Measurements from ENCODE around the gene RPL10. TPM values are rescaled to one million over a fixed set of nuclear protein-coding genes. Genes with fewer than 3 reads are reported as not detected.

The RPL10 gene
- total and polyA plus RNA-seq, 9 donors: 5,887 to 7,222 (median 5,979) TPM

DNA sequence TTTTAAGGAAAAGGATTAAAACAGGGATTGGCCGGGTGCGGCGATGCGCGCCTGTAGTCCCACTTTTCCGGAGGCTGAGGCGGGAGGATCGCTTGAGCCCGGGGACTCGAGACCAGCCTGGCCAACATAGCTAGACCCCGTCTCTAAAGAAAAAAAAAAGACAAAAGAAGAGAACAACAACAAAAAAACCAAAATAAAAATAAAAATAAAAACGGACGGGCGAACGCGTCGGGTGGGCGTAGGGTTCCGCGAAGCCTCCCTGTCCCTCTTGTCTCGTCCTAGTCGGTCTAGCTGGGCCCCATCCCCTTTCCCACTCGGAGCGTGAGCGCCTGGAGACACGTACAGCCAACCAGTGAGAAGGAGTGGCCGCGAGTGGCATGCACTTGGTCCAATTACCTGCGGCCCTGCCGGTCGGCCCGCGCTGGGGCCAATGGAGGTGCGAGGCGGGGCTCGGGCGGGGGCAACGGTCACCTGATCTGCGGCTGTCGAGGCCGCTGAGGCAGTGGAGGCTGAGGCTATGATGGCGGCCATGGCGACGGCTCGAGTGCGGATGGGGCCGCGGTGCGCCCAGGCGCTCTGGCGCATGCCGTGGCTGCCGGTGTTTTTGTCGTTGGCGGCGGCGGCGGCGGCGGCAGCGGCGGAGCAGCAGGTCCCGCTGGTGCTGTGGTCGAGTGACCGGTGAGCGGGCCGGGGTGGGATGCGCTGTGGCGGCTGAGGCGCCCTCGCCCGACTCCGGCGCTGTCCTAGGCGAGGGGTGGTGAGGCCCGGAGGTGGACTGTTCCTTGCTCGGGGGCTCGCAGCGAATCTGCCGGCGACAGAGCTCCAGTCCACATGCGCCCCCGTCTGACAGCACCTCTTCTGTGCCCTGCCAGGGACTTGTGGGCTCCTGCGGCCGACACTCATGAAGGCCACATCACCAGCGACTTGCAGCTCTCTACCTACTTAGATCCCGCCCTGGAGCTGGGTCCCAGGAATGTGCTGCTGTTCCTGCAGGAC is 30.3 kb downstream of the RPL10 start, which contains the start of gene ATP6AP1:
Gene ATP6AP1 (plus strand): TSS at position 502 of the 996 bp plus-strand sequence. CDS start 16 bp downstream, at position 518.
- WGBS (ENCODE audit: insufficient coverage): 33% methylated on average over 68 of the region's 87 CpGs
- H3K27ac ChIP-seq (ENCODE audit: low read length): peak within 1 kb of the TSS; percentile 60
- H3K4me1 ChIP-seq (ENCODE audit: control insufficient read depth, insufficient read depth, low read length): peaks cover 15% of the 10 kb centered on the region
- no peaks in the 10 kb centered on the region for H3K9me3 ChIP-seq (replicated peaks; ENCODE audit: control insufficient read depth, low read depth, low read length)
- peak; percentile 98 for DNase-seq
- peak within 1 kb of the TSS; percentile 57 for H3K4me3 ChIP-seq (ENCODE audit: low read length)
- H3K27me3 ChIP-seq (ENCODE audit: control insufficient read depth, insufficient read depth, low read length): no peaks in the 10 kb centered on the region
- H3K36me3 ChIP-seq (ENCODE audit: control insufficient read depth, insufficient read depth, low read length): peaks cover 21% of the 10 kb centered on the region

GRCh38 chrX:154429711-154430110 is 31.5 kb downstream of the RPL10 start:
- Histone ChIP-seq H3K4me3 (ENCODE audit: low read length) (no peak overlapping the region), H3K27ac (ENCODE audit: low read length) (no peak overlapping the region)
- 82% methylated on average over 1 of the region's 2 CpGs for WGBS (ENCODE audit: insufficient coverage)

DNA sequence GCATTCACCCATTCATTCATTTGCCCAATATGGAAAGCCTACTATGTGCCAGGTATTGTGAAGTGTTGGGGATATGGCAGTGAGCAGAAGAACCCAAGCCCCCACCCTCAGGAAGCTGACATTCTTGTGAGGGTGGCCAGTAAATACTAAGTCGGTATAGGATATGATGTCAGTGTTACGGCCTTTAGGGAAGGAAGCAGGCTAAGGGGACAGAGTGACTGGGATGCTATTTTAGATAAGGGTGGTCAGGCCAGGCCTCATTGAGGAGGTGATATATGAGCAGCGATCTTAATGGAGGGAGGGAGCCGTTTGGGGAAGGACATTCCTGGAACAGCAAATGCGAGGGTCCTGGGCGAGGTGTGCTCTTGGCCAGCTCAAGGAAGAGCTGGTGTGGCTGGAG is 32.3 kb downstream of the RPL10 start:
- Histone ChIP-seq H3K4me3 (ENCODE audit: low read length) (no peak overlapping the region), H3K36me3 (ENCODE audit: control insufficient read depth, insufficient read depth, low read length) (peaks cover 40% of the 10 kb centered on the region), H3K9me3 (replicated peaks; ENCODE audit: control insufficient read depth, low read depth, low read length) (no peaks in the 10 kb centered on the region), H3K4me1 (ENCODE audit: control insufficient read depth, insufficient read depth, low read length) (peaks cover 15% of the 10 kb centered on the region), H3K27me3 (ENCODE audit: control insufficient read depth, insufficient read depth, low read length) (no peaks in the 10 kb centered on the region), H3K27ac (ENCODE audit: low read length) (no peak overlapping the region)
- 83% methylated on average over 6 of the region's 6 CpGs for WGBS (ENCODE audit: insufficient coverage)
- no peak for DNase-seq

More at GRCh38 chrX:154429711-154430110, 31.5 kb downstream of the RPL10 start:
- Histone ChIP-seq H3K27me3 (ENCODE audit: control insufficient read depth, insufficient read depth, low read length) (no peaks in the 10 kb centered on the region), H3K36me3 (ENCODE audit: control insufficient read depth, insufficient read depth, low read length) (peaks cover 32% of the 10 kb centered on the region), H3K4me1 (ENCODE audit: control insufficient read depth, insufficient read depth, low read length) (peaks cover 15% of the 10 kb centered on the region), H3K9me3 (replicated peaks; ENCODE audit: control insufficient read depth, low read depth, low read length) (no peaks in the 10 kb centered on the region)
- DNase-seq: no peak

GRCh38 chrX:154430916-154431315 is 32.7 kb downstream of the RPL10 start:
- no peak overlapping the region for H3K4me3 ChIP-seq (ENCODE audit: low read length)
- no peaks in the 10 kb centered on the region for H3K27me3 ChIP-seq (ENCODE audit: control insufficient read depth, insufficient read depth, low read length)
- H3K4me1 ChIP-seq (ENCODE audit: control insufficient read depth, insufficient read depth, low read length): peaks cover 15% of the 10 kb centered on the region
- 52% methylated on average over 3 of the region's 7 CpGs for WGBS (ENCODE audit: insufficient coverage)
- H3K27ac ChIP-seq (ENCODE audit: low read length): no peak overlapping the region
- peaks cover 44% of the 10 kb centered on the region for H3K36me3 ChIP-seq (ENCODE audit: control insufficient read depth, insufficient read depth, low read length)
- no peak for DNase-seq
- no peaks in the 10 kb centered on the region for H3K9me3 ChIP-seq (replicated peaks; ENCODE audit: control insufficient read depth, low read depth, low read length)

GRCh38 chrX:154431341-154431740 is 33.2 kb downstream of the RPL10 start:
- Histone ChIP-seq H3K4me3 (ENCODE audit: low read length) (no peak overlapping the region), H3K36me3 (ENCODE audit: control insufficient read depth, insufficient read depth, low read length) (peaks cover 47% of the 10 kb centered on the region), H3K27me3 (ENCODE audit: control insufficient read depth, insufficient read depth, low read length) (no peaks in the 10 kb centered on the region), H3K4me1 (ENCODE audit: control insufficient read depth, insufficient read depth, low read length) (peaks cover 19% of the 10 kb centered on the region), H3K9me3 (replicated peaks; ENCODE audit: control insufficient read depth, low read depth, low read length) (no peaks in the 10 kb centered on the region), H3K27ac (ENCODE audit: low read length) (no peak overlapping the region)
- DNase-seq: peak; percentile 41
- WGBS (ENCODE audit: insufficient coverage): no CpG with 5 or more reads among the region's 5 CpGs

GRCh38 chrX:154432210-154432609 is 34.0 kb downstream of the RPL10 start:
- H3K4me3 ChIP-seq (ENCODE audit: low read length): no peak overlapping the region
- H3K27ac ChIP-seq (ENCODE audit: low read length): no peak overlapping the region
- no peak for DNase-seq
- no peaks in the 10 kb centered on the region for H3K27me3 ChIP-seq (ENCODE audit: control insufficient read depth, insufficient read depth, low read length)
- H3K9me3 ChIP-seq (replicated peaks; ENCODE audit: control insufficient read depth, low read depth, low read length): no peaks in the 10 kb centered on the region
- peaks cover 47% of the 10 kb centered on the region for H3K36me3 ChIP-seq (ENCODE audit: control insufficient read depth, insufficient read depth, low read length)
- WGBS (ENCODE audit: insufficient coverage): 93% methylated on average over 4 of the region's 8 CpGs
- H3K4me1 ChIP-seq (ENCODE audit: control insufficient read depth, insufficient read depth, low read length): peaks cover 17% of the 10 kb centered on the region

DNA sequence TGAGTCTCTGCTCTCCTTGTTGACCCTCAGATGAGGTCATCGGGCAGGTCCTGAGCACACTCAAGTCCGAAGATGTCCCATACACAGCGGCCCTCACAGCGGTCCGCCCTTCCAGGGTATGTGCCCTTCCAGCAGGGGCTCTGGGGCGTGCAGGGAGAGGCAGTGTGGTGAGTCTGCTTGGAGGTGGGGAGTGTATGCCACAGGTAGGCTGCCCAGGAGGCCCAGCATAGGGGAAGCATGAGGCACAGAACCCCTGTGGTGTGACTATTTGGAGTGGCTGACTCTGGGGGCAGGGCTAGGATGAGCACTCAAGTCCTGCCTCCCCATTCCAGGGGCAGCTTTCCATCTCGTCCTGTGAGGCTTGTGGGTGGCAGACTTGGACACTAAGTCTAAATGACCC is 35.4 kb downstream of the RPL10 start:
- Histone ChIP-seq H3K27me3 (ENCODE audit: control insufficient read depth, insufficient read depth, low read length) (no peaks in the 10 kb centered on the region), H3K4me1 (ENCODE audit: control insufficient read depth, insufficient read depth, low read length) (peaks cover 24% of the 10 kb centered on the region), H3K36me3 (ENCODE audit: control insufficient read depth, insufficient read depth, low read length) (peaks cover 50% of the 10 kb centered on the region), H3K27ac (ENCODE audit: low read length) (no peak overlapping the region), H3K9me3 (replicated peaks; ENCODE audit: control insufficient read depth, low read depth, low read length) (peaks cover 2% of the 10 kb centered on the region), H3K4me3 (ENCODE audit: low read length) (no peak overlapping the region)
- 85% methylated on average over 7 of the region's 7 CpGs for WGBS (ENCODE audit: insufficient coverage)
- DNase-seq: no peak

DNA sequence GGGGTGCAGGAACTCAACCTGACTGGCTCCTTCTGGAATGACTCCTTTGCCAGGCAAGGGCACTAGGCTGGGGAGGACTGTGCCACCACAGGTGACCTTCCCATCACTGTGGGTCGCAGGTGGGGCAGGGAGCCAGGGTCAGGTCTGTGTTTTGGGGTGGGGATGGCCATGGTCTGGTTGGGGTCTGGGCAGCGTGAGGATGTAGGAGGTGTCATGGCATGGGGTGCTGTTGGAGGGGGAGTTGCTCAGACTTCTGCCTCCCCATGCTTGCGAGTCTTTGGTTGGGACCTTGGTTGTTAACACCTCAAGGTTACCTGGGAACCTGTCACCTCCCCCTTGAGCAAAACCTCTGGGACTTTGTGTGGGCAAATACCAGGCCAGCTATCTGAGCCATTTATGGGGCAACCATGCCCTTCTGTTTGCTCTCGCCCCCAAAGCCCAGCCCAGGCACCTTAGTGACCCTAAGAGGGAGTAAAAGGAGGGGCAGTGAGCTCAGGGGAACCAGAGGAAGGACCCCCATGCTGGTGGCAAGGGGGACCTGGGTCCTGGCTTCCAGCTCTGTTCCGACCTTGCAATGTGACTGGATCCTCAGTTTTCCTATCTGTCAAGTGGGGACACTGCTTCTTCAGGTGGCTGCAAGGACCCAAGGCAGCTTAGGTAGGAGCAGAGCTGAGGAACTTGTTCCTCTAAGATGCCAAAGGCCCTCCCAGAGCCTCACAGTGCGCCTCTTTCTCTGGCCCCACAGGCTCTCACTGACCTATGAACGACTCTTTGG is 36.4 kb downstream of the RPL10 start:
- DNase-seq: no peak
- H3K36me3 ChIP-seq (ENCODE audit: control insufficient read depth, insufficient read depth, low read length): peaks cover 58% of the 10 kb centered on the region
- peaks cover 21% of the 10 kb centered on the region for H3K4me1 ChIP-seq (ENCODE audit: control insufficient read depth, insufficient read depth, low read length)
- H3K27ac ChIP-seq (ENCODE audit: low read length): no peak overlapping the region
- no peaks in the 10 kb centered on the region for H3K27me3 ChIP-seq (ENCODE audit: control insufficient read depth, insufficient read depth, low read length)
- 83% methylated on average over 5 of the region's 7 CpGs for WGBS (ENCODE audit: insufficient coverage)
- H3K4me3 ChIP-seq (ENCODE audit: low read length): no peak overlapping the region
- H3K9me3 ChIP-seq (replicated peaks; ENCODE audit: control insufficient read depth, low read depth, low read length): peaks cover 2% of the 10 kb centered on the region

DNA sequence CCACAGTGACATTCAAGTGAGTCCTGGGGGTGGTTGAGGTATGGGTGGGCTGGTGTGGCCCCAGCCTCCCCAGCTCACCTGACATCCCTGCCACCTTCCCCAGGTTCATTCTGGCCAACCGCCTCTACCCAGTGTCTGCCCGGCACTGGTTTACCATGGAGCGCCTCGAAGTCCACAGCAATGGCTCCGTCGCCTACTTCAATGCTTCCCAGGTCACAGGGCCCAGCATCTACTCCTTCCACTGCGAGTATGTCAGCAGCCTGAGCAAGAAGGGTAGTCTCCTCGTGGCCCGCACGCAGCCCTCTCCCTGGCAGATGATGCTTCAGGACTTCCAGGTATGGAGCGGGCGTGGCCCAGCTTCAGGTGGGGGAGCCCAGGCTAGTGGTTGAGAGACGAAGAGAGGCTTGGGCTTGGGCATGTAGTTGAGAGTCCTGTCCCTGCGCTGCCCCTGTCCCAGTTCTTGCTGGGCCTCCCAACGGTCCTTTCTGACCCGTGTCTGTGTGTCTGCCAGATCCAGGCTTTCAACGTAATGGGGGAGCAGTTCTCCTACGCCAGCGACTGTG is 37.1 kb downstream of the RPL10 start:
- no peak overlapping the region for H3K4me3 ChIP-seq (ENCODE audit: low read length)
- peaks cover 19% of the 10 kb centered on the region for H3K4me1 ChIP-seq (ENCODE audit: control insufficient read depth, insufficient read depth, low read length)
- WGBS (ENCODE audit: insufficient coverage): 89% methylated on average over 16 of the region's 19 CpGs
- no peak for DNase-seq
- no peaks in the 10 kb centered on the region for H3K27me3 ChIP-seq (ENCODE audit: control insufficient read depth, insufficient read depth, low read length)
- H3K36me3 ChIP-seq (ENCODE audit: control insufficient read depth, insufficient read depth, low read length): peaks cover 64% of the 10 kb centered on the region
- peaks cover 2% of the 10 kb centered on the region for H3K9me3 ChIP-seq (replicated peaks; ENCODE audit: control insufficient read depth, low read depth, low read length)
- no peak overlapping the region for H3K27ac ChIP-seq (ENCODE audit: low read length)

All from muscle of leg (tissue), 11 donors.